ENCODE measurements around the gene ASF1A.

DNA sequence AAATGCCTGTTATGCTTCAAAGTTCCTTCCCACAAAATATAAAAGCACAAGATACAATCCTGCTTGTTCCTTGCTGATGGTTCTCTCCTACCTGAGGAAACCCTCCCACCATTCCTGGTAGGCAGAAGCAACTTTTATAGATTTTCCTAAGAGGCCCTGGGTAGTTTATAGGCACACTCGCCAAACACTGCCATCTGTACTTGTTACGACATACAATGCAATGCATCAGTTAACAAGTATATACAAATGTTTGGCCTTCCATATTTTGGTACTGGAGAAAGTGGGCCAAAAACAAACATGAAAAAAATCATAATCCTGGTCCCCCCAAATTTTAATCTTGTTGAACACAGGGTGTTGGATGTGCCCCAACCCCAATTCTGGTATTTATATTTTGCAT lies 24.4 kb downstream of the ASF1A start:
- TF ChIP-seq POLR2A (IDR thresholded peaks at IDR 0.05; ENCODE audit: low read length): no peak
- no peak for TF ChIP-seq GATA1 (IDR thresholded peaks at IDR 0.05; ENCODE audit: low read depth, low read length)

Measured in erythroblast (primary cell).